CD14-positive monocyte (primary cell): Measurements from ENCODE around the gene DYSF. TPM values are rescaled to one million over a fixed set of nuclear protein-coding genes. Genes with fewer than 3 reads are reported as not detected.

Experiments
- DNase-seq, 3 donors: peaks; one replicate each; pipeline ENCODE4 v3.0.0-alpha.2; 2011 to 2022
- H2AFZ ChIP-seq: 2 replicates; pipeline ENCODE4 v1.6.0; 2012; ENCODE audit warnings: mild to moderate bottlenecking, low read depth, low read length, inconsistent platforms; ENCODE audit not compliant: insufficient read depth, poor library complexity, severe bottlenecking
- H3K27ac ChIP-seq, 2 donors: 1 replicate in 1 of 2; 2 replicates in 1 of 2; pipeline ENCODE4 v1.5.1; 2012 to 2013; ENCODE audit warnings: low read length in 2 of 2, control low read depth in 1 of 2, inconsistent platforms in 1 of 2, low read depth in 1 of 2, mild to moderate bottlenecking in 1 of 2
- H3K27me3 ChIP-seq, 2 donors: one replicate each; pipeline versions ENCODE4 v1.6.0 to v1.6.1; 2011 to 2013; ENCODE audit warnings: low read length in 2 of 2; ENCODE audit not compliant: control insufficient read depth in 2 of 2, insufficient read depth in 2 of 2
- H3K36me3 ChIP-seq, 2 donors: replicated peaks in 1 of 2; 1 replicate in 1 of 2; 2 replicates in 1 of 2; pipeline versions ENCODE4 v1.5.1 to v1.6.1; 2012 to 2013; ENCODE audit warnings: low read length in 2 of 2, control low read depth in 1 of 2, inconsistent platforms in 1 of 2, mild to moderate bottlenecking in 1 of 2; ENCODE audit not compliant: insufficient read depth in 2 of 2, control insufficient read depth in 1 of 2
- H3K4me1 ChIP-seq, 2 donors: 1 replicate in 1 of 2; 2 replicates in 1 of 2; pipeline versions ENCODE4 v1.5.1 to v1.6.1; 2012 to 2013; ENCODE audit warnings: low read length in 2 of 2, control low read depth in 1 of 2, inconsistent platforms in 1 of 2, mild to moderate bottlenecking in 1 of 2, moderate library complexity in 1 of 2; ENCODE audit not compliant: insufficient read depth in 2 of 2, control insufficient read depth in 1 of 2
- H3K4me2 ChIP-seq: replicated peaks from 2 replicates; pipeline ENCODE3; 2012; ENCODE audit warnings: low read length, moderate library complexity, mild to moderate bottlenecking; ENCODE audit not compliant: poor library complexity, severe bottlenecking; ENCODE audit errors: extremely low read depth
- H3K4me3 ChIP-seq, 3 experiments: fragments of 200-600 bp in 1 of 3; sonication (generic) in 1 of 3; replicated peaks in 1 of 3; 1 replicate in 2 of 3; 2 replicates in 1 of 3; pipeline ENCODE4 v1.5.1; 2011 to 2013; ENCODE audit warnings: low read length in 3 of 3, mild to moderate bottlenecking in 3 of 3, control low read depth in 2 of 3, low read depth in 2 of 3, inconsistent platforms in 1 of 3, moderate library complexity in 1 of 3
- H3K79me2 ChIP-seq: 2 replicates; pipeline ENCODE4 v1.6.0; 2012; ENCODE audit warnings: mild to moderate bottlenecking, control low read depth, inconsistent platforms, low read length, moderate library complexity; ENCODE audit not compliant: insufficient read depth
- H3K9ac ChIP-seq: 2 replicates; pipeline ENCODE4 v1.6.0; 2017; ENCODE audit warnings: low read length, mild to moderate bottlenecking; ENCODE audit not compliant: insufficient read depth, poor library complexity, severe bottlenecking
- H3K9me3 ChIP-seq, 2 donors: replicated peaks in 1 of 2; 1 replicate in 1 of 2; 2 replicates in 1 of 2; pipeline versions ENCODE4 v1.5.1 to v1.6.1; 2012 to 2013; ENCODE audit warnings: low read length in 2 of 2, control low read depth in 1 of 2; ENCODE audit not compliant: control insufficient read depth in 1 of 2, insufficient read depth in 1 of 2
- H4K20me1 ChIP-seq: 2 replicates; pipeline ENCODE4 v1.6.0; 2012; ENCODE audit warnings: mild to moderate bottlenecking, low read length, control low read depth, moderate library complexity; ENCODE audit not compliant: insufficient read depth
- H3K27ac Mint-ChIP-seq, 7 donors: one replicate each; pipeline ENCODE4 v1.8.0; 2020; ENCODE audit warnings: mild to moderate bottlenecking in 7 of 7, mixed read lengths in 7 of 7, moderate library complexity in 6 of 7, inconsistent platforms in 2 of 7
- H3K27me3 Mint-ChIP-seq, 3 donors: one replicate each; pipeline ENCODE4 v1.8.0; 2021 to 2022; ENCODE audit warnings: low read depth in 3 of 3, mild to moderate bottlenecking in 3 of 3, mixed read lengths in 3 of 3, moderate library complexity in 3 of 3, inconsistent platforms in 1 of 3
- H3K36me3 Mint-ChIP-seq, 2 donors: one replicate each; pipeline ENCODE4 v1.8.0; 2020; ENCODE audit warnings: mixed read lengths in 2 of 2, inconsistent platforms in 1 of 2, mild to moderate bottlenecking in 1 of 2
- H3K4me1 Mint-ChIP-seq: one replicate; pipeline ENCODE4 v1.8.0; 2020; ENCODE audit warnings: mild to moderate bottlenecking, mixed read lengths
- H3K4me3 Mint-ChIP-seq, 2 donors: one replicate each; pipeline ENCODE4 v1.8.0; 2020; ENCODE audit warnings: mild to moderate bottlenecking in 2 of 2, mixed read lengths in 2 of 2, moderate library complexity in 1 of 2
- H3K9me3 Mint-ChIP-seq, 7 donors: one replicate each; pipeline ENCODE4 v1.8.0; 2020 to 2022; ENCODE audit warnings: mixed read lengths in 7 of 7, mild to moderate bottlenecking in 6 of 7, moderate library complexity in 6 of 7, inconsistent platforms in 2 of 7
- CTCF ChIP-seq: fragments of 200-600 bp; IDR thresholded peaks from one replicate; pipeline ENCODE4 v1.8.0; 2022; ENCODE audit warnings: antibody characterized with exemption, mild to moderate bottlenecking
- WGBS: methylation state at CpG from one replicate; pipeline ENCODE4 v1.1.5; 2013; ENCODE audit warnings: missing lambda C conversion rate; ENCODE audit not compliant: insufficient coverage; 5-methylcytosine and 5-hydroxymethylcytosine counted together
- intact Hi-C, 2 donors: fragments of 100-400 bp; cut with micrococcal nuclease; formaldehyde crosslinking; loops; one replicate each; pipeline versions ENCODE4 v1.15.0 to v1.15.1; 2023
- polyA plus RNA-seq, 3 donors: library from polyadenylated mRNA; depleted of rRNA in 1 of 3; unstranded in 2 of 3; stranded (reverse) in 1 of 3; fragments of 300-500 nt in 2 of 3; fragments of >200 nt in 1 of 3; fragmentation: Illumina TruSeq in 2 of 3; gene quantifications; 1 replicate in 2 of 3; 2 replicates in 1 of 3; pipeline ENCODE4 v1.2.3, GENCODE V29; 2012 to 2021

Gene DYSF
- polyA plus RNA-seq, 3 donors = 16.1 to 72.5 (median 31.2) TPM

GRCh38 chr2:71684226-71685072, 231.1 kb downstream of the DYSF start:
- DNase-seq = no peak
- WGBS = 97% methylated on average over 12 of the region's 13 CpGs

More at GRCh38 chr2:71684226-71685072, 231.1 kb downstream of the DYSF start:
- no peaks in the 10 kb centered on the region for H3K9me3 ChIP-seq
- no peak overlapping the region for H3K27ac ChIP-seq
- no peak overlapping the region for H3K27ac Mint-ChIP-seq
- no peaks in the 10 kb centered on the region for H3K27me3 ChIP-seq
- peaks cover 83 to 99% of the 10 kb centered on the region in 2 donors for H3K36me3 ChIP-seq
- intact Hi-C loops = no loop called here
- no peaks in the 10 kb centered on the region for H3K4me1 Mint-ChIP-seq
- peaks cover 0 to 4% (median 1%) of the 10 kb centered on the region in 3 donors for H3K27me3 Mint-ChIP-seq
- no peak for TF ChIP-seq CTCF
- no peak overlapping the region for H3K4me3 ChIP-seq
- no peaks in the 10 kb centered on the region for H3K4me1 ChIP-seq
- no peak overlapping the region for H3K4me2 ChIP-seq
- no peak overlapping the region for H3K9ac ChIP-seq
- H3K9me3 Mint-ChIP-seq = peaks cover 1 to 8% (median 6%) of the 10 kb centered on the region in 7 donors
- H3K4me3 Mint-ChIP-seq = no peak overlapping the region
- H4K20me1 ChIP-seq = peaks cover 39% of the 10 kb centered on the region
- H2AFZ ChIP-seq = no peak overlapping the region
- peaks cover 90% of the 10 kb centered on the region in 2 donors for H3K36me3 Mint-ChIP-seq
- H3K79me2 ChIP-seq = no peaks in the 10 kb centered on the region
